GM12878 (cell line): Measurements from ENCODE around the gene DNASE1L3. TPM values are rescaled to one million over a fixed set of nuclear protein-coding genes. Genes with fewer than 3 reads are reported as not detected.

Source experiments
- ATAC-seq: fragments of 200-7000 bp; cut with Tn5 transposase; 3 replicates; pipeline ENCODE4 v1.9.1; 2020; ENCODE audit warnings: mild to moderate bottlenecking, moderate library complexity
- BruUV-seq: library from RNA; stranded (reverse); fragments of 400-500 nt; replicated peaks from 2 replicates; lab custom pipeline; 2021; lab: Mats Ljungman, UMichigan
- CTCF ChIA-PET: fragments of 300-600 bp; sonication (Branson Sonifier 250); formaldehyde crosslinking; extraction: SDS; loops from one replicate; lab custom pipeline; 2021; ENCODE audit warnings: inconsistent platforms; lab: Yijun Ruan, JAX
- POLR2A ChIA-PET: fragments of 350-600 bp; formaldehyde crosslinking; extraction: SDS; loops from one replicate; lab custom pipeline; 2021; ENCODE audit warnings: inconsistent platforms; lab: Charles Lee
- RAD21 ChIA-PET: fragments of 300-600 bp; sonication (Branson Sonifier 250); formaldehyde crosslinking; loops from one replicate; lab custom pipeline; 2023; ENCODE audit warnings: antibody characterized with exemption; ENCODE audit not compliant: unreplicated experiment; lab: Charles Lee
- SMC1A ChIA-PET: fragments of 300-600 bp; sonication (Branson Sonifier 250); formaldehyde crosslinking; loops from one replicate; lab custom pipeline; 2023; ENCODE audit not compliant: unreplicated experiment, uncharacterized antibody; lab: Charles Lee
- DNase-seq: peaks from one replicate; pipeline ENCODE4 v3.0.0-alpha.2; 2011; ENCODE audit warnings: low read depth, low spot score
- FAIRE-seq: peaks from 3 replicates; lab custom pipeline; 2011; peaks lifted over from hg19 to GRCh38; lab: Jason Lieb, UNC
- H2AFZ ChIP-seq: 2 replicates; pipeline ENCODE4 v1.6.0; 2011; ENCODE audit warnings: low read depth, low read length, control low read depth; ENCODE audit not compliant: control insufficient read depth
- H3K27ac ChIP-seq: 2 replicates; pipeline ENCODE4 v1.5.1; 2011; ENCODE audit warnings: control low read depth; ENCODE audit not compliant: control insufficient read depth, insufficient read depth
- H3K27me3 ChIP-seq, 2 experiments: replicated peaks in 1 of 2; 2 replicates each; pipeline versions ENCODE4 v1.6.0 to v1.6.1; 2011; ENCODE audit warnings: low read length in 1 of 2; ENCODE audit not compliant: control insufficient read depth in 2 of 2, insufficient read depth in 2 of 2
- H3K36me3 ChIP-seq, 2 experiments: 2 replicates each; pipeline ENCODE4 v1.5.1; 2011; ENCODE audit warnings: low read length in 1 of 2; ENCODE audit not compliant: control insufficient read depth in 2 of 2, insufficient read depth in 2 of 2
- H3K4me1 ChIP-seq: 2 replicates; pipeline ENCODE4 v1.6.1; 2011; ENCODE audit warnings: mild to moderate bottlenecking, low read length, moderate library complexity, mixed read lengths; ENCODE audit not compliant: control insufficient read depth, insufficient read depth
- H3K4me2 ChIP-seq: 2 replicates; pipeline ENCODE4 v1.6.0; 2011; ENCODE audit warnings: control low read depth; ENCODE audit not compliant: control insufficient read depth, insufficient read depth
- H3K4me3 ChIP-seq: fragments of 200-600 bp; sonication (generic); 2 replicates; pipeline ENCODE4 v1.5.1; 2016
- H3K79me2 ChIP-seq: 2 replicates; pipeline ENCODE4 v1.6.0; 2011; ENCODE audit warnings: low read length; ENCODE audit not compliant: control insufficient read depth, insufficient read depth
- H3K9ac ChIP-seq: 2 replicates; pipeline ENCODE4 v1.8.0; 2011; ENCODE audit warnings: low read length, control low read depth, mixed read lengths; ENCODE audit not compliant: control insufficient read depth, insufficient read depth
- H3K9me3 ChIP-seq: replicated peaks from 3 replicates; pipeline ENCODE4 v1.5.1; 2011; ENCODE audit warnings: mild to moderate bottlenecking, low read length; ENCODE audit not compliant: control insufficient read depth, insufficient read depth
- H4K20me1 ChIP-seq: 2 replicates; pipeline ENCODE4 v1.6.0; 2011; ENCODE audit not compliant: control insufficient read depth, insufficient read depth
- CBFB ChIP-seq: IDR thresholded peaks from 2 replicates; pipeline ENCODE4 v1.6.1; 2016; ENCODE audit warnings: antibody characterized with exemption, low read depth
- EGR1 ChIP-seq, 2 experiments: IDR thresholded peaks; 1 replicate in 1 of 2; 2 replicates in 1 of 2; pipeline ENCODE4 v1.6.1; 2011 to 2012; ENCODE audit warnings: low read depth in 2 of 2, low read length in 2 of 2, borderline replicate concordance in 1 of 2, mild to moderate bottlenecking in 1 of 2, moderate library complexity in 1 of 2
- NFXL1 ChIP-seq: fragments of 450-650 bp; IDR thresholded peaks from 2 replicates; pipeline ENCODE4 v1.6.1; 2017; ENCODE audit warnings: antibody characterized with exemption, mild to moderate bottlenecking, borderline replicate concordance
- PML ChIP-seq: IDR thresholded peaks from 2 replicates; pipeline ENCODE4 v1.6.1; 2012; ENCODE audit warnings: low read length, inconsistent platforms
- POLR2A ChIP-seq: IDR thresholded peaks from 2 replicates; pipeline ENCODE4 v1.6.1; 2011; ENCODE audit warnings: low read depth, mild to moderate bottlenecking, low read length
- RELB ChIP-seq: fragments of 450-650 bp; IDR thresholded peaks from 2 replicates; pipeline ENCODE4 v1.6.1; 2017; ENCODE audit warnings: low read depth, mild to moderate bottlenecking, moderate library complexity
- SRF ChIP-seq, 2 experiments: IDR thresholded peaks; 2 replicates each; pipeline ENCODE4 v1.6.1; 2011; ENCODE audit warnings: low read depth in 2 of 2, low read length in 2 of 2, mild to moderate bottlenecking in 1 of 2, moderate library complexity in 1 of 2
- WGBS: methylation state at CpG from one replicate; pipeline ENCODE4 v1.1.6; 2016; ENCODE audit warnings: low lambda C conversion rate; ENCODE audit not compliant: insufficient replicate concordance, insufficient coverage; ENCODE audit errors: missing lambda C conversion rate; 5-methylcytosine and 5-hydroxymethylcytosine counted together
- in situ Hi-C: fragments of 300-500 bp; cut with MboI; formaldehyde crosslinking; loops from 9 replicates; pipeline ENCODE4 v1.14.3; 2018; ENCODE audit warnings: mixed read lengths
- intact Hi-C: fragments of 100-400 bp; cut with micrococcal nuclease; formaldehyde crosslinking; loops from one replicate; pipeline ENCODE4 v1.14.2; 2022; ENCODE audit not compliant: unreplicated experiment
- polyA plus RNA-seq, 11 experiments: library from polyadenylated mRNA; depleted of rRNA in 4 of 11; unstranded in 6 of 11; stranded (reverse) in 5 of 11; fragments of >200 nt; fragmentation: Nextera tagmentation in 4 of 11; fragmentation: Illumina TruSeq in 1 of 11; extraction: Ambion mirVana in 4 of 11; extraction: Trizol in 1 of 11; gene quantifications; 1 replicate in 1 of 11; 2 replicates in 10 of 11; pipeline versions ENCODE4 v1.2.1 to v1.2.3, GENCODE V29; 2011 to 2016; ENCODE audit warnings: inconsistent platforms in 2 of 11, missing spikeins in 2 of 11, low read depth in 1 of 11
- total RNA-seq, 4 experiments: library from RNA; depleted of rRNA in 3 of 4; stranded (reverse); fragments of >200 nt in 3 of 4; fragmentation: Illumina TruSeq in 1 of 4; extraction: Trizol in 1 of 4; gene quantifications; 2 replicates each; pipeline versions ENCODE4 v1.2.1 to v1.2.3, GENCODE V29; 2013 to 2021
- TF ChIP-seq, protein P1 (sequence below): fragments of 450-650 bp; formaldehyde crosslinking; IDR thresholded peaks from 2 replicates; pipeline ENCODE4 v1.4.0; 2022; ENCODE audit warnings: mild to moderate bottlenecking, moderate library complexity
- TF ChIP-seq, protein P2 (sequence below): fragments of 150-350 bp; IDR thresholded peaks from 2 replicates; pipeline ENCODE4 v1.6.1; 2014; ENCODE audit warnings: mild to moderate bottlenecking, low read depth, low read length

The DNASE1L3 gene
- total and polyA plus RNA-seq, 10 of the 15 experiments (the other 5 are each of a cell fraction or from before 2014, with no cell fraction given), result 3.2 to 72.1 (median 6.3) TPM

GRCh38 chr3:58152225-58153015 is 58.4 kb downstream of the DNASE1L3 start:
- peaks cover 5 to 10% of the 10 kb centered on the region in 2 experiments; a peak in 3 of 4 replicates for H3K36me3 ChIP-seq
- no peak overlapping the region for H3K4me2 ChIP-seq
- H3K9me3 ChIP-seq, result no peaks in the 10 kb centered on the region
- no peak for TF ChIP-seq SRF (IDR thresholded peaks at IDR 0.05; ENCODE audit: low read depth in 2 of 2, low read length in 2 of 2)
- TF ChIP-seq NFXL1, result no peak
- TF ChIP-seq CBFB, result no peak
- ATAC-seq (no peak), FAIRE-seq (no peak), DNase-seq (no peak)
- ChIA-PET CTCF (interaction anchor here (2.6 kb wide), 1 partner anchor 15 kb away, joined by 11 read pairs; no protein-coding TSS in a partner anchor), RAD21 (interaction anchor here (1.3 kb wide), 1 partner anchor 36 kb away, joined by 4 read pairs; no protein-coding TSS in a partner anchor), SMC1A (no interaction called here), POLR2A (no interaction called here)
- WGBS, result 89% methylated on average over 17 of the region's 17 CpGs
- in situ Hi-C loops, result no loop called here
- H3K9ac ChIP-seq, result no peak overlapping the region
- intact Hi-C loops, result no loop called here
- no TSS peak for BruUV-seq
- no peaks in the 10 kb centered on the region for H3K4me1 ChIP-seq
- no peak overlapping the region for H2AFZ ChIP-seq
- no peaks in the 10 kb centered on the region for H3K79me2 ChIP-seq
- H3K27me3 ChIP-seq, result no peaks in the 10 kb centered on the region
- no peaks in the 10 kb centered on the region for H4K20me1 ChIP-seq
- H3K4me3 ChIP-seq, result no peak overlapping the region
- H3K27ac ChIP-seq, result no peak overlapping the region

DNA sequence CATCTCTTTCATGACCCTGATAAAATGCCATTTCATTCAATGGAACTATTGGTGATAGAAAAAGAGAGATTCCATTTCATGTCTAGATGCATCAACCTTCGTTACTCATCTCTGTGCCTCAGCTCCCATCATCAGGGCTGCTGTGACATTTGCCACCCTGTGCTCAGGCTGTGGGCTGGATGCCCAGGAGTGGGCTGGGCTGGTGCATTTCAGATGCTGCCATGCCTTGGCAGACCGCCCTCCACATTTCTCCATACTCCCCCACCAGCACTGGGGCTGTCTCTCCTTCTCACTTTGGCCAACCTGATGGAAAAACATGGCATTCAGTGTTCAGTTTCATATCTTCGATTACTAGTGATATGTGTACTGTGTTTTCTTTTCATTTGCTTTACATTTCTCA is 59.1 kb downstream of the DNASE1L3 start:
- ATAC-seq (no peak), DNase-seq (no peak), FAIRE-seq (no peak)
- Histone ChIP-seq H3K9me3 (no peaks in the 10 kb centered on the region), H3K4me1 (no peaks in the 10 kb centered on the region), H4K20me1 (no peaks in the 10 kb centered on the region), H3K27me3 (no peaks in the 10 kb centered on the region), H3K79me2 (no peaks in the 10 kb centered on the region), H3K4me3 (no peak overlapping the region), H3K36me3 (peaks cover 5 to 10% of the 10 kb centered on the region in 2 experiments; a peak in 3 of 4 replicates), H2AFZ (no peak overlapping the region), H3K9ac (no peak overlapping the region), H3K27ac (no peak overlapping the region), H3K4me2 (no peak overlapping the region)
- CTCF ChIA-PET, result interaction anchor here (2.6 kb wide), 1 partner anchor 15 kb away, joined by 11 read pairs; no protein-coding TSS in a partner anchor
- in situ Hi-C loops, result no loop called here
- 97% methylated on average over 3 of the region's 3 CpGs for WGBS
- SMC1A ChIA-PET, result interaction anchor here (0.5 kb wide), 1 partner anchor 262 kb away, joined by 3 read pairs; no protein-coding TSS in a partner anchor
- no TSS peak for BruUV-seq
- intact Hi-C loops, result no loop called here
- POLR2A ChIA-PET, result no interaction called here
- RAD21 ChIA-PET, result interaction anchor here (1.0 to 1.3 kb wide), 2 partner anchors 35 to 140 kb away, joined by 4 read pairs; no protein-coding TSS in a partner anchor
- TF ChIP-seq PML, result no peak
- TF ChIP-seq, protein P1, sequence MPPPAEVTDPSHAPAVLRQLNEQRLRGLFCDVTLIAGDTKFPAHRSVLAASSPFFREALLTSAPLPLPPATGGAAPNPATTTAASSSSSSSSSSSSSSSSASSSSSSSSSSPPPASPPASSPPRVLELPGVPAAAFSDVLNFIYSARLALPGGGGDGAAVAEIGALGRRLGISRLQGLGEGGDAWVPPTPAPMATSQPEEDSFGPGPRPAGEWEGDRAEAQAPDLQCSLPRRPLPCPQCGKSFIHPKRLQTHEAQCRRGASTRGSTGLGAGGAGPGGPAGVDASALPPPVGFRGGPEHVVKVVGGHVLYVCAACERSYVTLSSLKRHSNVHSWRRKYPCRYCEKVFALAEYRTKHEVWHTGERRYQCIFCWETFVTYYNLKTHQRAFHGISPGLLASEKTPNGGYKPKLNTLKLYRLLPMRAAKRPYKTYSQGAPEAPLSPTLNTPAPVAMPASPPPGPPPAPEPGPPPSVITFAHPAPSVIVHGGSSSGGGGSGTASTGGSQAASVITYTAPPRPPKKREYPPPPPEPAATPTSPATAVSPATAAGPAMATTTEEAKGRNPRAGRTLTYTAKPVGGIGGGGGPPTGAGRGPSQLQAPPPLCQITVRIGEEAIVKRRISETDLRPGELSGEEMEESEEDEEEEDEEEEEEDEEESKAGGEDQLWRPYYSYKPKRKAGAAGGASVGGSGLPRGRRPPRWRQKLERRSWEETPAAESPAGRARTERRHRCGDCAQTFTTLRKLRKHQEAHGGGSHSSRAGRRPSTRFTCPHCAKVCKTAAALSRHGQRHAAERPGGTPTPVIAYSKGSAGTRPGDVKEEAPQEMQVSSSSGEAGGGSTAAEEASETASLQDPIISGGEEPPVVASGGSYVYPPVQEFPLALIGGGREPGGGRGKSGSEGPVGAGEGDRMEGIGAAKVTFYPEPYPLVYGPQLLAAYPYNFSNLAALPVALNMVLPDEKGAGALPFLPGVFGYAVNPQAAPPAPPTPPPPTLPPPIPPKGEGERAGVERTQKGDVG (CRISPR knock-in tag), result no peak
- TF ChIP-seq, protein P2, sequence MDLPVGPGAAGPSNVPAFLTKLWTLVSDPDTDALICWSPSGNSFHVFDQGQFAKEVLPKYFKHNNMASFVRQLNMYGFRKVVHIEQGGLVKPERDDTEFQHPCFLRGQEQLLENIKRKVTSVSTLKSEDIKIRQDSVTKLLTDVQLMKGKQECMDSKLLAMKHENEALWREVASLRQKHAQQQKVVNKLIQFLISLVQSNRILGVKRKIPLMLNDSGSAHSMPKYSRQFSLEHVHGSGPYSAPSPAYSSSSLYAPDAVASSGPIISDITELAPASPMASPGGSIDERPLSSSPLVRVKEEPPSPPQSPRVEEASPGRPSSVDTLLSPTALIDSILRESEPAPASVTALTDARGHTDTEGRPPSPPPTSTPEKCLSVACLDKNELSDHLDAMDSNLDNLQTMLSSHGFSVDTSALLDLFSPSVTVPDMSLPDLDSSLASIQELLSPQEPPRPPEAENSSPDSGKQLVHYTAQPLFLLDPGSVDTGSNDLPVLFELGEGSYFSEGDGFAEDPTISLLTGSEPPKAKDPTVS, result no peak
- no peak for TF ChIP-seq EGR1 (IDR thresholded peaks at IDR 0.05; ENCODE audit: borderline replicate concordance in 1 of 2, low read depth in 2 of 2, low read length in 2 of 2)
- no peak for TF ChIP-seq POLR2A
- TF ChIP-seq RELB, result no peak
